HPDE6-E6E7 (cell line): ENCODE measurements around the gene NR6A1.
"Not testable (repeated sequence)": the region's sequence is repeated elsewhere in the genome, so short reads cannot be mapped to it uniquely, and the experiment has no call there.

Source experiments
- DNase-seq: peaks from one replicate; pipeline ENCODE4 v3.0.0; 2011; ENCODE audit warnings: missing footprints; ENCODE audit errors: extremely low spot score

Gene NR6A1

GRCh38 chr9:124615840-124616239 is 155.3 kb downstream of the NR6A1 start:
- not testable (repeated sequence) for DNase-seq

GRCh38 chr9:124615100-124615742 is 155.9 kb downstream of the NR6A1 start:
- DNase-seq, result no peak

- no peak for DNase-seq
Measured at GRCh38 chr9:124613849-124614248, 157.3 kb downstream of the NR6A1 start.

DNA sequence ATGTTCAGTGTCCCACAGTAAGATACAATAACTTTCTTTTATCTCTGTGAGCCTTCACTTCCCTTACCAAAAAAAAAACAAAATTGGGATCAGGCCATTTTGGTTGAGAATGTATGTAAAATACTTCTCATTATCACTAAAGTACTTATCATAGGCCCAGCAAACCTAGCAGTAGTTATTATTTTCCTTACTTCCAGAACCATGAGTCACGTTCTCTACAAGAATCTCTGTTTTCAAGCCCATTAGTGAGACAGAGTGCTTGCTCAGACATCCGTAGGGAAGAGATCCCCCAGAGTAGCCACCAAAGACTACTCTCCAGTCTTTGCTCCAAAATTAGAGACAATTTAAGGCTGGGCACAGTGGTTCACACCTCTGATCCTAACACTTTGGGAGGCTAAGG is 160.0 kb downstream of the NR6A1 start:
- DNase-seq, result no peak

DNA sequence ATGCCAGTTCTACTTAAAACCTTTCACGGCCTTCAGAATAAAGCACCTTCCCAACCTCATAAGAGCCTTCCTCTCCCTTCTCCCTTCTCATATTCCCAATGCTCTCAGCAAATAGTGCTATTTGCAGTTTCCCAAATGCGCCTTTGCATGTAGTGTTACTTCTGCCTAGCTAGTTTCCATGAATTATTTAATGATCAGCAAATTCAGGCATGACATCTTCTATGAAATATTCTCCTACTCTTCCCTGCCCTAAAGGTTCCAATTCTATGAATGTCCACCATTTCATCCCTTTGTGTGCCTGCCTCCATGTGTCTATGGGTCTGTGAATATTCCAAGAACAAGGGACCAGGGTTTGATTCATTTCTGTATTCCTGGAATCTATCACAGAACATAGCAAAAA is 165.1 kb downstream of the NR6A1 start:
- no peak for DNase-seq

DNA sequence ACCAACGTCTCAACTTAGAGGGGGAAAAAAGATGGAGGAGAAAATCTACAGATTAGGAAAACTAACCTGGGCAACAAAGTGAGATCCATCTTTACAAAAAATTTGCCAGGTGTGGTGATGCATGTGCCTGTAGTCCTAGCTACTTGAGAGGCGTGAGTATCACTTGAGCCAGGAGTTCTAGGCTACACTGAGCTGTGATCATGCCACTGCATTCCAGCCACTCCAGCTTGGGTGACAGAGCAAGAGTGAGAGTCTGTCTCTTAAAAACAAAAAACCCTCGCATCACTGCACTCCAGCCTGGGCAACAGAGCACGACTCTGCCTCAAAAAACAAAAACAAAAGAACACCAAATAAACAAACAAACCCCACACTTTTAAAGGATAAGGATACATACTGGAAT is 165.9 kb downstream of the NR6A1 start:
- DNase-seq, result no peak

GRCh38 chr9:124602632-124603031 is 168.5 kb downstream of the NR6A1 start:
- no peak for DNase-seq

- DNase-seq, result peak; percentile 38
Measured at GRCh38 chr9:124602204-124602603, 168.9 kb downstream of the NR6A1 start.

GRCh38 chr9:124600407-124600806 is 170.7 kb downstream of the NR6A1 start:
- DNase-seq, result no peak

DNA sequence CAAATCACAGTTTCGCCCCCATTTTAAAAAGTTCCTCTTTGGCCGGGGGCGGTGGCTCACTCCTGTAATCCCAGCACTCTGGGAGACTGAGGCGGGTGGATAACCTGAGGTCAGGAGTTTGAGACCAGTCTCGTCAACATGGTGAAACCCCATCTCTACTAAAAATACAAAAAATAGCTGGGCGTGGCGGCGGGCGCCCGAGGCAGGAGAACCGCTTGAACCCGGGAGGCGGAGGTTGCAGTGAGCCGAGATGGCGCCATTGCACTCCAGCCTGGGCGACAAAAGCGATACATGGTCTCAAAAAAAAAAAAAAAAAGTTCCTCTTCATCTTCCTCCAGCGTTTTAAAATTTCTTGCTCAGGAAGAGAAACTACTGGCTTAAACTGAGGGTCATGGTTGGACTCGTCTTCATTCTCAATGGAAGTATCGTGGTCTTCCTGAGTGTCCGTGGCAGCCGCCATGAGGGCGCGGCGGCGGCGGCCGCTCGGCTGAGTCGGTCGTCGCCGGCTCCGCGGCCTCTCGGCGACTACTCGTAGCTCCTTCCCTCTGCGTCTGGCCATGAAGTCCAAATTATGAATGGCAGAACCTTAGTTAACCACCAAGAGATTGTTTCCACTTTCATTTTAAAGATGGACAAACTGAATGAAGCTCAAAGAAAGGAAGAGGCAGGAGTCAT is 171.9 kb downstream of the NR6A1 start:
- DNase-seq, result no peak

GRCh38 chr9:124598048-124598447 is 173.1 kb downstream of the NR6A1 start:
- DNase-seq, result no peak

- no peak for DNase-seq
Measured at GRCh38 chr9:124596172-124596839, 174.8 kb downstream of the NR6A1 start.

DNA sequence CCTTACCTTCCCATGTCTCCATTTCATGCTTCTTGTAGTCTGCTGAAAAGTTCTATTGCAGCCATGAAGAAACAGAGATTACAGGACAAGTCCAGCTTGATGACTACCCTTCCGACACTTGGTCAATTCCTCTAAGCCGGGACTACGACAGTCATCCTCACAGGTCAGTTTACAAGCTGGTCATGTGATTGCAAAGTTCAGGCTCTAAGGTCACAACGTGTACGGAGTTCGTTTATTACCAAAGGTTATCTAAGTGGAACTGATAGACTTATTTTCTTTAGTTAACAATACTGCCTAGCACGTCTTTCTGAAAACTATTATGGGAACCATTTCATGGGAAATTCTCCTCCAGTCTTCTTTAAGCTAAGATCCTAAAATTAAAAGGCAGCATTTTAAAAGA is 175.4 kb downstream of the NR6A1 start:
- DNase-seq, result no peak

- DNase-seq, result no peak
Measured at GRCh38 chr9:124594673-124595072, 176.4 kb downstream of the NR6A1 start.

- no peak for DNase-seq
Measured at GRCh38 chr9:124594225-124594624, 176.9 kb downstream of the NR6A1 start.

DNA sequence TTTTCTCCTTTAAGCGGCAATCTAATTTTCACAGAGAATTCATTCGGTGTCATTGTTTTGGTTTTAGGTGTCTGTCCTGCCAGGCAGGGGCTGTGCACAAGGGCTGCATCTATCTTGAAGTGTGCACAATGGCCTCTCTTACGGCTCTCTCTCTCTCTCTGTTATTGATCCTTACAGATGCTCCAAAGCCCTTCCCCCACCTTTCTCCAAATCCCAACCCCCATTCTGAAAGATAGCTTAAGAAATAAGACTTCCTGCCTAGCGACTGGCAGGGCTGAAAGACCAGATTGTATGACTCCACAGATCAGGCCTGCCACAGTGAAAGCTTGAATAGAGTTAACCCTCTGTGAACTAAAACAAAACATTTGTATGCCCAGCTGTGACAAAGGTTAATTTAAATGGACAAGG is 177.5 kb downstream of the NR6A1 start:
- no peak for DNase-seq

DNA sequence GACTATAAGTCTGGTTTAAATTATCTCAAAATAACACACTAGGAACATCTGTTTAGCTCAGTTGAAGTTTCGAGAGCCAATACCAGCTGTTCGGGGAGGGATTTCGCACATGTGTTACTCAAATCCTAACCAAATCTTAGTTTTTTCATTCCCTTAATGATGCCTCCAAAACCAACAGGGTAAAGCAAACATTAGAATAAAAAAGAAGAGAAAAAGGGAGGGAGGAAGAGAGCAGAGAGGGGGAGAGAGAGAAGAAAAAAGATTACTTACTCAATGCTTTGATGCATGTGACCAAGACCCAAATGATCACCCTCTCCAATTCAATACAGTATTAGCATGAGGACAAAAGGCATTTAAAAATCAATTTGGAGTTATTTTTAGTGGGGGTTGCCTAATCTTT is 177.9 kb downstream of the NR6A1 start:
- DNase-seq, result no peak

GRCh38 chr9:124590889-124591641 is 180.0 kb downstream of the NR6A1 start:
- no peak for DNase-seq

DNA sequence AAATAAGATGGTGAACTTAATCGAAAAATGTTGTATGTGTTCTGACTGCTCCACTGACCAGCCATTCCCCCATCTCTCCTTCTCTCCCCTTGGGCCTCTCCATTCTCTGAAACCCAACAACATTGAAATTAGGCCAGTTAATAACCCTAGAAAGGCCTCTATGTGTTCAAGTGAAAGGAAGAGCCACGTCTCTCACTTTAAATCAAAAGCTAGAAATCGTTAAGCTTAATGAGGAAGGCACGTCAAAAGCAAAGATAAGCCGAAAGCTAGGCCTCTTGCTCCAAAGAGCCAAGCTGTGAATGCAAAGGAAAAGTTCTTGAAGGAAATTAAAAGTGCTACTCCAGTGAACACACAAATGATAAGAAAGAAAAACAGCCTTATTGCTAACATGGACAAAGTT is 186.5 kb downstream of the NR6A1 start:
- DNase-seq, result no peak

- DNase-seq, result no peak
Measured at GRCh38 chr9:124583134-124583533, 188.0 kb downstream of the NR6A1 start.

DNA sequence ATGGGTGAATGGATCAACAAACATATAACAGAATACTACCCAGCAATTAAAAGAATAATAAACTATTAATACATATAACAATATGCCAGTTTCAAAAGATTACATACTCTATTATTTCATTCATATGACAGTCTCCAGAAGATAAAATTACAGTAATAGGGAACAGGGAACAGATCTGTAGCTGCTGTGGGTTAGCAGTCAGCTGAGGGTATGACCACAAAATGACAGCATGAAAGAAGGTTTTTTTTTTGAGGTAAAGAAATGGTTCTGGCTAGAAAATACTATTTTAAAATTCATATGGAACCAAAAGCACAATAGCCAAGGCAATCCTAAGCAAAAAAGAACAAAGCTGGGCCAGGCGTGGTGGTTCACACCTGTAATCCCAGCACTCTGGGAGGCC is 190.9 kb downstream of the NR6A1 start:
- no peak for DNase-seq

DNA sequence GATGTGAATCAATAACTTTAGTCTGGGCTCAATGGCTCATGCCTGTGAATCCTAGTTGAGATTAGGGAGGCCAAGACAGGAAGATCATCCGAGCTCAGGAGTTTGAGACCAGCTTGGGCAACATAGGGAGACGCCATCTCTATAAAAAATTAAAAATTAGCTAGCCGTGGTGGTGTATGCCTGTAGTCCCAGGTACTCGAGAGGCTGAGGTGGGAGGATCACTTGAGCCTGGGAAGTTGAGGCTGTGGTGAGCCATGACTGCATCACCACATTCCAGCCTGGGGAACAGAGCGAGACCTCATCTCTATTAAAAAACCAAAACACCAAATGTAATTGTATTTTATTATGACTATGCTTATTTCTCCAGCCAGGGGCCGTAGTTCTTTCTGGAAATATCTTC is 194.4 kb downstream of the NR6A1 start:
- no peak for DNase-seq
